ENCODE results near the gene IL9.
A peak's percentile ranks its signal among the peaks of the same experiment; 100 is the strongest.

The IL9 gene

DNA sequence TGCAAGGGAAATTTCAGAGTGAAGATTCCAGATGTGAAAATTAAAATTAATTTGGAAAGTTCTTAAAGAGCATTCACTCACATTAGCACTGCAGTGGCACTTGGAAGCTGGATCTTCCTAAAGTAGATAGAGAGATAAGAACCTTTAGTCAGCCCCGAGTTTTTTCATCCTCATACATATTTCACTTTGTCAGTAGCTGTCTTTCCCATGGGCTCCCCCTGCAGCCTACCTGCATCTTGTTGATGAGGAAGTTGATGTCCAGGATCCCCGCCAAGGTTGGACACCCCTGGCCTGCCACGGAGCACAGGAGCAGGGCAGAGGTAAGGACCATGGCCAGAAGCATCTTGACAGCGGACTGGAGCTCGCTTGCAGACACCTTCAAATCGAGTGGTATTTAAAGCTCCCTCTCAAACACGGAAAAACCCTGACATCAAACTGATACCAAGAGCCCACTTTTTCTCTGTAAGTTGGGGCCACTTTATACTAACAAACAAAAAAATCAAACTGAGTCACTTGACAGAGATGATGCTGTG, at the start of gene IL9:
IL9 (minus strand) TSS at position 368 of the 533 bp plus-strand sequence; CDS start at position 343, 25 bp downstream.
- no peak within 1 kb of the TSS for H3K4me3 ChIP-seq
- H3K27ac ChIP-seq, result no peak within 1 kb of the TSS

DNA sequence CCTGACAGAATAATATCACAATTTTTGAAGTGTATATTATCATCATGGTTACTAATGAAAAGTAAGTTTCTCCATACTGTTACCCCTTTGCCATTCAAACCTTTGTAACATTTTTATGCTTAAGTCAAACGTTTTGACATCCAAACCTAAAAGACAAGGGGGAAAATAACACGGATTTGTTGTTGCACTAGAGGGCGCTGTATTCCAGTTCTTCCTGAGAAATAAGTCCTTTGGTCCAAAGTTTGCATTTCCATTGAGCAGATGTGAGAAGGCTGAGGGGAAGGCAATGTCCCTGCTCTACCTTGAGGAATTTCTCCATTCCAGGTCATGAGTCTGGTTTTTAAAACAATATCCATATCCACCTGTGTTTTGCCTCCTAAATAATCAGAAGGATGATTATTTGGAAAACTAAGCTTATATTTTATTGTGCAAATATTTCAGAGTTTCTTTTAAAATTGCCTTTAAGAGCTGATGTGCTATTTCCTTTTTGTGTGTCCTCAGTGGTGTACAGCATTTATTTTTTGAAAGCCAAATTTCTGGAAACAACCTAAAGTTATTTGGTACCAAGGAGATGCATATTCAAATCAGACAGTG, 49.4 kb upstream of the IL9 start:
- Histone ChIP-seq H3K27ac (no peak overlapping the region), H3K4me3 (no peak overlapping the region)

DNA sequence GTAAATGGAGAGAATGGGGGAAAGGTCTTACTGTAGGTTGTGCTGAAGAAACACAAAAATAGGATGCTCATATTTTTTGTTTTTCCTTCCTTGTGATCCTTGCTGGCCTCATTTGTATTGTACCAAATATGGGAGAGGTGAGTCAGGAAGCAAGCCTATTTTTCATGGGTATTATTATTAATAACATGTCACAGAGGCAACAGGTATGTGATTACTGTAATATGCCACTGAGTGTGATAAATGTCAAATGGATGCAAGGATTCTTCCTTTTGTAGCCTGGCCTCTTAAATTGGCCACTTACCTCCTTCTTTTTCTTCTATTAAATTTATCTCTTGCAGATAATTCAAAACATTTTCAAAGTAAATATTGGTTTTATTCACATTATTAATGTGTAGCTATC, 48.9 kb upstream of the IL9 start:
- Histone ChIP-seq H3K27ac (no peak overlapping the region), H3K4me3 (no peak overlapping the region)

DNA sequence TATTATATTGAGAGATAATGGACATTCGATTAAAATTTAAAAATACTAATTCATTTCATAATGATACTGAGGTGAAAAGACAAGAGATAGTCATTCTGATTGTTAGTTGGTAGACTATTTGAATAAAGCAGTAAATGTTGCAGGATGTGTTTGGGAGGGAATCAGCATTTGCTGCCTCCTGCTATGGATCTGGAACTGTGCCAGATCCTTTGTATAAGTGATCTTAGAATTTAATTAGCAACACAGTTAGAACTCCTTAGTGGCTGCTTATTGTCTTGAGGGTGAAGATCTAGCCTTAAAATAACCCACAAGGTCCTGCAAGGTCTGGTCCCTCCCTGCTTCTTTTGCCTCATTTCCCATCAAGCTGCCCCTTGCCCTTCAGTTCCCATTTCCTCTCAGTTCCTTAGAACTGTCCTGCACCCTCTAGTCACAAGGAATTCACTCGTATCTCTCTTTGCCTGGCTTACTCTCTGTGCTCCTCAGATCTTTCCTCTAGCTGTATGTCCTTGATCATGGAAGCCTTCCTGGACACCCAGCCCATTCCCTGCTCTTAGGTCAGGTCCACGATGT, 46.6 kb upstream of the IL9 start:
- Histone ChIP-seq H3K27ac (no peak overlapping the region), H3K4me3 (no peak overlapping the region)

DNA sequence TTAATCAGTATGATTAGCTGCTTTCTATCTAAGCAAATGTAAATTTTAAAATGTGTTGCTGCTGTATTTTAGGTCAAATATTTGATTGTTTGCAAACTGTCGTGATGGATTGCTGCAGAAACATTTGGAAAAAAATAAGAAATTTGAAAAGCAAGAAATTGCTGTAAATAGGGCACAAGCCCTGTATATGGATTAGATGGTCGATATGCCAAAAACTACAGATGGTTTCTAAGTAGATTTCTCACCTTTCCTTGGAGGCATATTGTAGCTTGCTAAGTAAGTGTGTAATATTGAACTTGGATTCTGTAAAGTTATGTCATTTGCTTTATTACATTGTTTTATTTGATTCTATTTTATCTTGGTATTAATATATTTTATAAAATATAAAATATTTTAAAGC, 46.1 kb upstream of the IL9 start:
- no peak overlapping the region for H3K27ac ChIP-seq
- no peak overlapping the region for H3K4me3 ChIP-seq

DNA sequence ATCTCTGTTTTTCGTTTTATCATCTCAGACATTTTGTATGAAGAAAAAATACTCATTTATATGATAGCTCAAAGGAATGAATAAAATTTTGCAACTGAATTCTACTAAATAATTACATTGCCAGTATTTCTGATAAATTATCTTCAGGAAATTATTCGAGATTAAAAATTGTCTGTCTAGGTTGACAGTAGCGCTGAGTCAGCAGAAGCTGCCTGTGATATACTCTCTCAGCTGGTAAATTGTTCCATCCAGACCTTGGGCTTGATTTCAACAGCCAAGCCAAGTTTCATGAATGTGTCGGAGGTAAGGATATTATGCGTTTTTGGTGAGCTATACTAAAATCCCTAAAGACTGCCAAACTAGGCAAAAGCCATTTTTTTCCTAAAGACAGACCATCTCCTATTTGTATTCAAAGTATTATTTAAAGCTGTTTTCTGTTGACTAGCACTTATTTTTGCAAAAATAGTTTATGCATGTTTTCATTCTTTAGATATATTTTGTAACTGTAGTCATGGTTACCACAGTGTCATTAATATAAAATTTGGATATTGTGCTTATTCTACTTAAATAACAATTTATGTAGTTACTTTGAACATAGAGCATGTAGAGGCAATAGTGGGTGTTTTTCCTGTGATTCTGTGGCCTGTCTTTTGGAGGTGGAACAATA, 41.7 kb upstream of the IL9 start:
- Histone ChIP-seq H3K4me3 (no peak overlapping the region), H3K27ac (no peak overlapping the region)

DNA sequence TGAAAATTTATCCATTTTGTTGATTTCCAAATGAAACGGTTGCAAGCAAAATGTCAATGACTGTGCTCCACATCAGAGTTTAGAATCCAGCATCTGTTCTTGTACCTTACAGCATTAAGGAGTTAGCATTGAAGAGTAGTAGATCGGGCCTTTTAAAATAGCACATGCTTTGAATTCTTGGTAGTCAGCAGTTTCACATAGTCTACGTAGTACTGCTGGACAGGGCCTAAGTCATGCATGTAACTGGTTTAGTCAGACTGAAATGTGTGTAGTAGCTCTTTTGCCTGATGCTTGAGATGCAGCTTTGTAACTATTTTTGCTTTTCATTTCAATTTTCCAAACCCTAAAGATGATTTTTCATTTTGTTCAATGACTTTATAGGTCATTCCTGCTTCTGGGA, 39.3 kb upstream of the IL9 start:
- no peak overlapping the region for H3K4me3 ChIP-seq
- H3K27ac ChIP-seq, result no peak overlapping the region

DNA sequence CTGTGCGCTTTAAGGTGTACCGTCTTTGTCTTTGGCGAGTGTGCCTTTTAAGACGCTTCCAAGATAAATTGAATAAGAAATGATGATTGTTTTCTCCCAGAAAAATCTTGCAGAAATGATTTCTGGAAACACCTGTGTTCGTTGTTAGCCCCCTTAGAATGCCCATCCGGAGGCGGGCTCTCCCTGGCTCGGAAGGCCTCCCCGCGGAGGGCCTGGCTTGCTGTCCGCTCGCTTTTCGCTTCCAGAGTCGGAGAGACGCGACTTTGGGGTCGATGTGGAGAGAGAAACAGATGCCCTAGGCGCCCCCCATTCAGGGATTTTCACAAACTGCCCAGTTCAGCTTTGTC, 35.3 kb upstream of the IL9 start:
- Histone ChIP-seq H3K4me3 (no peak overlapping the region), H3K27ac (no peak overlapping the region)

DNA sequence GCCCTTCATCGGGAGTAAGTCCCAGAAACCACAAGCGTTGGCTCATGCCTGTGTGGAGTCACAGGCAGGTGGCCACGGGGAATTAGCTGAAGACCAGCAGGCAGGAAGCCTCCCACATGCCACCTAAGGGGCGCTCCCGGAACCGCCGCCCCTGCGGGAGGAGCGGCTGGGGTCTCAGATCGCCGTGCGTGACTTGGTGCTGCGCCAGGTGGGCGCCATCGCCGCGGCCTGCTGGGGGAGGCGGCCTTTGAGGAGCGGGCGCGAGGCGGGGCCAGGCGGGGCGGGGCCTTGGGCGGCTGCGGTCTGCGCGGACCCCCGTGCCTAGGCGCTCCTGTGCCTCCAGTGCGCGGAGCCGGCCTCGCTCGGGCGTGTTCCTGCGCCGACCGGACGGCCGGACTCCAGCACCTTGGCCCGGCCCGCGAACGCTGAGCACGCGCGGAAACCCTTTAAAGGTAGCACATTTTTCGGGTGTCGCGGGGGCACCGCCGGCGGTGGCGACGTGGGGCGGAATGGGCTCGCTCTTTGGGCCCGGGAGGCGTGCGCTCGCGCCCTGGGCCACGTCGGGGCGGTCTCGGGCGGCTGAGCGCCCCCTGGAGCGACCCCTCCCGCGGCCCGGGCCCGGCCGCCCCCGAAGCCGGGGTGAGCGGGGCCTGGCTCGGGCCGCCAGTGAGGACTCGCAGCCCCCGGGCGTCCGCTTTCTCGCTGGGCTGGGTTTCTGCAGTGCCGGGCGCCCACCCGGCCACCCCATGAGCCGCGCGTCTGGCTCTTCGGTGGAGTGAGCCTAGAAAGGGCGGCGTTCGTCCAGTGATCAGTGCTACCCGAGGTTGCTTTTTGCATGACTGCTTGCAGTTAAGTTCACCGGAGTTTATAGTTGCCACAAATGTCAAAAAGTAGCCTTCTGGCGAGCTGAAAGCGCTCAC, 34.6 kb upstream of the IL9 start:
- H3K4me3 ChIP-seq, result peak overlapping the region in 4 of 7 experiments; percentile 14 to 36 (median 25)
- no peak overlapping the region for H3K27ac ChIP-seq

DNA sequence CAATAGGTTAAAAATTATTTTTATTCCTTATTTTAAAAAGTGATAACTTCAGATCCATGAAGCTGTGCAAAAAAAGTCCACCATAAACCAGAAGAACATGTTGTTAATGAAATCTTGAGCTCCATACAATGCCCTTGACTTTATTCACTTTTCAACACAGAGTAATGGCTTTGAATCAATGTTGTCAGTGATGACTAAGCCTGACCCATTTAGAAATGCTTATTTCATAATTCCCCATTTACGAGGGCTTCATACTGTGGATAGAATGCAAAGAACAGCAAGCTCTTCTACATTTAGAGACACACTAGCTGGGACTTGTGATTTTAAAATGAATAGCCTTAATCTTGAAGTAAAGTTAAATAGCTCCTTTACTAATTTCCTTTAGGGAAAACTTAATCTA, 25.7 kb upstream of the IL9 start:
- no peak overlapping the region for H3K4me3 ChIP-seq

DNA sequence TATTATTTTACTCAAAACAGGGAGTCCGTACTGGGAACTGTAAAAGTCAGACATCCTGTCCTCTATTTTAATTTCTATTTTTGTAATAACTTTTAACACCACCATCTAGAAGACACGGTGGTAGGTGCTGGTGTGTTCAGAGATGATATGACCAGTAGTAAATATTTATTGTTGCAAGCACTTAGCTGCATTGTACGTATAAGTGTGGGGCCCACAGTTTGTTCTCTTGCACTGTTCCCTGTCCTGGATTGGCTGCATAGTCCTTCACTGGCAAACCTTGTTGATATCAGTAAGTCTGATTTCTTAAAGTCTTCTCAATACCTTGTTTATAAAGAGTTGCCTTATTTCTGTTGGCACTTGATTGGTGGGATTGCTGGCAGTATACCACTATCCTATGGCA, 24.6 kb upstream of the IL9 start:
- no peak overlapping the region for H3K4me3 ChIP-seq
- H3K27ac ChIP-seq, result no peak overlapping the region

More for the DNA sequence above, 25.7 kb upstream of the IL9 start:
- H3K27ac ChIP-seq, result no peak overlapping the region

DNA sequence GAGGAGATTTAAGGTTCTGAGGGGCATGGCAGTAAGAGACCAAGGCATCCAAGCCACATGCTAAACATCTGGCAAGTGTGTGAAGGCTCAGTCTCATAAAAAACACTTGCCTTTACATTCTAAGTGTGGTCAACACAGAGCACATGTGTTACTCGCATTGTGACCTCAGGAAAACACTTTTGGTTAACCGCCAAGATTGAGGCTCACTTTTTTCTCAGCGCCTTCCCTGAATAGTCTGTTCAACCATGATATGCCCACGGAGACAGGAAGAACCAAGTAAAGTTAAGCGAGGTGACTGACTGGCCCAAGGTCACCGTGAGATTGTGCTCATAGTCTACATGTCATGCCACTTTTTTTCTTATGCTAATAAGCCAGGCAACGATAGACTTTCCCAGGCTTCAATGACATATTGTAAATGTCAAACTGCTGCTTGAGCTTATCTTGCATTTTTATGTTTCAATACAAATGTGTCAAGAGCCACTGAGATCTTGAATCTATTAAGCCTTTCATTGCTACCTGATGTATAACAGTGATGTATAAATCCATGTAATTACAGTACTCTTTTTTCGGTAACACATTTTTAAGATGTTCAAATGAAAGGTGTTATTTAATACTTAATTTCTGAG, 21.1 kb upstream of the IL9 start:
- Histone ChIP-seq H3K27ac (no peak overlapping the region), H3K4me3 (no peak overlapping the region)

DNA sequence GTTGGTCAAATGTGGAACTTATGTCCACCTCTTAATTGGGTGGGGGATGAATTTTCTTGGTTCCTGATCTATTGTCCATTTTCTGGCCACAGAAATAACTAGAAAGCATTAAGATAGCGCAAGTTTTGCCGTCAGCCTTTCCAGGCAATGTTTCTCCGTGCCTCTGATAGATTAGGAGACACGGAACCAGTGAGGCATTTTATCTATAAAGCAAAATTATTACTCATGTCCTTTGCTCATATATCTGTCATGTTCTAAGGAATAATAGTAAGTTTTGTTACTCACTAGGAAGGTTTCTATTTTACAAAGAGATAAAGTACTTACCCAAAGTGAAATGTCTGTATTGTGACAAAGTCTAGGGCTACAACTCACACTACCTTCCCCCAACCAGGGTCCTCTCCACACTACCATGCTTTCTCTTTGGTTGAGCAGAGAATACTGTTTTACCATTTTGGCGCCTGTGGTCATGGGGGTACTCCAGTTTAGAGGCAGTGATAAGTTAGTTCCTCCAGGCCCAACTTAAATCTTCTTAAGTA, 19.9 kb upstream of the IL9 start:
- Histone ChIP-seq H3K27ac (no peak overlapping the region), H3K4me3 (no peak overlapping the region)

DNA sequence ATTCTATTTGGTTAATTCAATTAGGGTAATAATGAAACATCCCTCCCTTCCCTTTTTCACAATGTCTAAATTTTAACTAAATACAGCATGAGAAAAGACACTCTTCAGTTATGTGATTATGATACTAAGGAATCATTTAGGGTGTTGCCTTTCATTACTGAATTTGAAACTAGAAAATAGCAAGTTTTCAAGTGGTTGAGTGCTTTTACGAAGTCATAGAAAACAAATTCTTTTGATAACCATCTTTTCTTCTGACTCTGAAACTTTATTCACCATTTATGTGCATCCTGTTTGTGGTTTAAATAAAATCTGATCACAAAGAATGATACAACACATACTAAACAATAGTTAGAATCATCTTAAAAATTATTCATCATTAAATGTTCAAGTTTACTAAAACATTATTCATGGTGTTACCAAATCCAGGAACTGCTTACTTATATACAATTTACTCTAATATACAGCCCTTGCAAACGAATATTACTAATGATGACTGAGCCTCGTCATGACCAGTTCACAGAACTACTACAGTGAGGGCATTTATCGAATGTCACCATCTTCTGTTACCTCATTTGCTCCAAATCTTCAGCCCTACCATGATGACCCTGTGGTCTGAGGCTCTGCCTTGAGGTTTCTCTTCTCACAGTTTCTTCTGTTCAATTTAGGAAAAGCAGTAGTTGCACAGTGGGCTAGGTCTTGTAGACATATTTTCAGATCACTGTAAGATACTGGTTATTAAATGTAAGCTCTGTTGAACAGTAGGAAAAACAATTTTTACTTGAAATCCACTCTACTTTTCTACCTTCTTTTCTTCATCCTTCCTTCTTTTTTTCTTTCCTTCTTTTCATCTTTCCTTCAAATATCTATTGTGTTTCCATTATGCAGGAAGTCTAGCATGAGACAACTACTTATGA, 18.3 kb upstream of the IL9 start:
- Histone ChIP-seq H3K4me3 (no peak overlapping the region), H3K27ac (no peak overlapping the region)

DNA sequence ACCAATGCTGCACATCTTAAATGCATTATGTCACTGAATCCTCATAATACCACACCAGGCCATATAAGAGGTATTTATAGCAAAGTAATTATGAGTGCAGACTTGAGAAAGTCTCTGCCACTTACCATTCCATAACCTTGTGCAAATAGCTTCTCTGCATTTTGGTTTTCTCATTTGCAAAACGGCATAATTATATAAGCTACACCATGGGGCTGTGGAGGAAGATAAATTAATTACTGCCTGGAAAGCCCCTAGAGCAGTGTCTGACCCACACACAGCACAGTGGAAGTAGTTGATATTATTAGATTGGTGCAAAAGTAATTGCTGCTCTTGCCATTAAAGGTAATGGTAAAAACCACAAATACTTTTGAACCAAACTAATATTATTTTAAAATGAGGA, 9.5 kb upstream of the IL9 start:
- Histone ChIP-seq H3K4me3 (no peak overlapping the region), H3K27ac (no peak overlapping the region)

DNA sequence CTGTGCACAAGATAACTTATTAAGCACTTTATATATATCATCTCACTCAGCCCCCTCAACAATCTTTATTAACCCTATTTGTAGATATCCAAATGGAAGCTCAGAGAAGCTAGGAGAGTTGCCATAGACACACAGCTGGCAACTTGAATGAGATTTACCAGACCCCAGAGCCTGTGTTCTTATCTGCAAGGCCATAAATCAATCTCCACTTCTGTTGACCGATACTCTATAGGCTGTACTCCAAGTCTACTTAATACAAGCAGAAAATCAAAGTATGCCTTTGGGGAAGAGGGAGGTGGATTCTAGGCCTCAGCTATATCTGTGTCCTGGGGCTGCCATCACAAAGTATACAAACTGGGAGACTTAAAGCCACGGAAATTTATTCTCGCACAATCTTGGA, 6.0 kb upstream of the IL9 start:
- H3K27ac ChIP-seq, result no peak overlapping the region
- no peak overlapping the region for H3K4me3 ChIP-seq

DNA sequence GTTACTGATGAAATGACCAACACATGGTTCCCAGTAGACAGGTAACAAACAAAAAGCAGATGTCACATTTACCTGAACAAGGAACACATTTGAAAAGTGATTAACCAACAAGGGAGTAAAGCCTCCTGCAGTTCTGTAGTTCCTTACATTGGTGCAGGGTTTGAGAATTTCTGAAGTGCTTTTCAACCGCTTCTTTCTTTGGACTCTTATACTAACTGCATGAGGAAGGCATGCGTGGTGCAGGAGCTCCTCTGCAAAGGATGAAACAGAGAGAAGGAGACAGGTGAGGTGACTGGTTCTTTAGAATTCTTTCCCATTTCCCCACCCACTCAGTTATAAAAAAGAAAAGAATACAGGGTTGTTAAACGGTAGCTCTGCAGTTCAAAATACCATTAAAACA, 4.6 kb upstream of the IL9 start:
- no peak overlapping the region for H3K27ac ChIP-seq

DNA sequence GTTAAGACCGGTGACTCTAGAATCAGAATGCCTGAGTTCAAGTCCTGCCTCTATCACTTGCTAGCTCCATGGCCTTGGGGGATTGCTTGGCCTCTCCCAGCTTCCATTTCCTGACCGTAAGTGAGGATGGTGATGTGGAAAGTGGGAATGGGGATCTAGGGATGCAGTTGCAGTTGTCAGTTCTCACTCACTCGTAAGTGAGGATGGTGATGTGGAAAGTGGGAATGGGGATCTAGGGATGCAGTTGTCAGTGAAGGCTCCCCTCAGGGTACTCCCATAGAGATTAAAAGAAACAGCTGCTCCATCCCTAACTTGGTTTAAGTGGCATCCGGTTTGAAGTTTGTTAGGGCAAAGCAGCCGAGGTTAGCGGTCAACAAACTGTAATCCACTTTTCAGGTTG, 3.0 kb upstream of the IL9 start:
- H3K4me3 ChIP-seq, result no peak overlapping the region
- H3K27ac ChIP-seq, result no peak overlapping the region

More for the DNA sequence above, 4.6 kb upstream of the IL9 start:
- H3K4me3 ChIP-seq, result no peak overlapping the region

DNA sequence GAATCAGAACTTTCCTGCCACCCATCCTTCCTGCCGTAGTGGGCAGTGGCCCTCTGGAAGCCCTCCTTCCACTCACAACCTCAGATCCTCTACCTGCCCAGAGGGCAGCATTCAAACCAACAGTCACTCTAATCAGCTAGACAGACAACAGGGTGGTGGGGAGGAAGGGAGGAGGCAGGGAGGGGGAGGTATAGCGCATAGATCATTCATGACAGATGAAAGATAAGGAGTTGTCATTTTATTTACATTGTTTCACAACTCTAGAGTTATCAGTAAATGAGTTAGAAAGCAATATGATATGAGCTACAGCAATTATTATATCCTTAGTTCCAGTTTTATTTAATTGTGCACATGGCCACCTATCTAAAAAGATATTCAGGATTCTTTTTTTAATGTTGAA, 852 bp downstream of the IL9 start:
- Histone ChIP-seq H3K4me3 (no peak overlapping the region), H3K27ac (no peak overlapping the region)
